PC-3 (cell line): ENCODE results near the gene MORN5.

Experiments
- CTCF ChIP-seq: fragments of 300-600 bp; sonication (generic); conservative IDR thresholded peaks from 2 replicates; pipeline ENCODE4 v1.5.1; 2017; ENCODE audit warnings: antibody characterized with exemption, low read depth, mild to moderate bottlenecking, low read length
- EZH2 ChIP-seq: fragments of 300-600 bp; sonication (generic); IDR thresholded peaks from one replicate; pipeline ENCODE4 v1.6.1; 2017; ENCODE audit warnings: antibody characterized with exemption, mild to moderate bottlenecking, low read length; ENCODE audit not compliant: unreplicated experiment

DNA sequence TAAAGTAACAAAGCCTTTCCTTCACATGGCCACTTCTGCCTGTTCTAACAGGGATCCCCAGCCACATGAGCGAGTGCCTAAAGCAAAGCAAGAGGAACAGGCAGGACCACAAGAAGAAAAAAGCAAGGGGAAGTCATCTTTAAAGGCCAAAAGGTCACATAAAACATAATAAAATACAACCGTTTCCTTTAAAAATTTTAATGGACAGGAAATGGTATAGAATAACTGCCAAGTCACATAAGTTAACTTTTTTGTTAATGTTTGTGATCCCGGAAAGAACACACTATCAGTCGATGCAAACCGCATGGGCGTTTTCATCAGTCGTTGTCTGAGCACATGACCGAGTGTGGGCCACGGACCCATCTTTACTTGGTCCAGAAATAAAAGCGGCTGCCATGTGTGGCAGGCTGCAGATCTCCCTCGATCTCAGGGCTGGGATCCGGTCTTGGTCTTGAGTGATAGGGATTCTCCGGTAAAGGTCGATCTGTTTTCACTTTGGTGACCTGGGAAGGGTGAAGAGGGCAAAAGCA lies 15.8 kb upstream of the MORN5 start:
- TF ChIP-seq CTCF, result no peak
- no peak for TF ChIP-seq EZH2
